ENCODE measurements around the gene PLPP3. TPM values are rescaled to one million over a fixed set of nuclear protein-coding genes. Genes with fewer than 3 reads are reported as not detected.

PLPP3 gene
- total RNA-seq, 1 donor from 2014 or later, result 106 TPM

DNA sequence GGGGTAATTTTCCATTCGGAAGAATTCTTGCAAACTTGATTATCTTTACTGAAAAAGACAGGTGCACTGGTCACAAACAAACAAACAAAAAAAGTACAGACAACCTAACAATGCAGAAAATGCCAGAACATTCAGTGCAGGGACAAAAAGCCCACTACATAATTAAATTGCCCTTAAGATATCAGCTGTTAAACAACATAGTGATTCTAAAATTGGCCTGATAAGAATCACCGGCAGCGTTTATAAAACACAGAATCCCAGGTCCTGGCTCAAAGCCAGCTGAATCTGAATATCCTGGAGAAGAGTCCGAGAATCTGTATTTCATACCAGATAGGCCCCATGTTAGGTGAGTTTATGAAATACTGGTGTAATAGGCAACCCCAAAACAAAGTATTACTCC, 6.1 kb downstream of the PLPP3 start:
- intact Hi-C loops (cut with DNase I), result loop anchor here (10.0 kb wide), 1 partner anchor 59 kb away; no protein-coding TSS in a partner anchor
- peak overlapping the region; percentile 89 for H3K4me3 ChIP-seq
- H3K9me3 ChIP-seq, result no peaks in the 10 kb centered on the region
- H3K27me3 ChIP-seq (ENCODE audit: low read depth), result no peaks in the 10 kb centered on the region
- TF ChIP-seq, protein P1, sequence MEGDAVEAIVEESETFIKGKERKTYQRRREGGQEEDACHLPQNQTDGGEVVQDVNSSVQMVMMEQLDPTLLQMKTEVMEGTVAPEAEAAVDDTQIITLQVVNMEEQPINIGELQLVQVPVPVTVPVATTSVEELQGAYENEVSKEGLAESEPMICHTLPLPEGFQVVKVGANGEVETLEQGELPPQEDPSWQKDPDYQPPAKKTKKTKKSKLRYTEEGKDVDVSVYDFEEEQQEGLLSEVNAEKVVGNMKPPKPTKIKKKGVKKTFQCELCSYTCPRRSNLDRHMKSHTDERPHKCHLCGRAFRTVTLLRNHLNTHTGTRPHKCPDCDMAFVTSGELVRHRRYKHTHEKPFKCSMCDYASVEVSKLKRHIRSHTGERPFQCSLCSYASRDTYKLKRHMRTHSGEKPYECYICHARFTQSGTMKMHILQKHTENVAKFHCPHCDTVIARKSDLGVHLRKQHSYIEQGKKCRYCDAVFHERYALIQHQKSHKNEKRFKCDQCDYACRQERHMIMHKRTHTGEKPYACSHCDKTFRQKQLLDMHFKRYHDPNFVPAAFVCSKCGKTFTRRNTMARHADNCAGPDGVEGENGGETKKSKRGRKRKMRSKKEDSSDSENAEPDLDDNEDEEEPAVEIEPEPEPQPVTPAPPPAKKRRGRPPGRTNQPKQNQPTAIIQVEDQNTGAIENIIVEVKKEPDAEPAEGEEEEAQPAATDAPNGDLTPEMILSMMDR (IDR thresholded peaks at IDR 0.05), result no peak
- no peaks in the 10 kb centered on the region for H3K36me3 ChIP-seq
- no peak overlapping the region for H3K27ac ChIP-seq
- ATAC-seq, result no peak
- no peak for DNase-seq
- peaks cover 64% of the 10 kb centered on the region for H3K4me1 ChIP-seq

DNA sequence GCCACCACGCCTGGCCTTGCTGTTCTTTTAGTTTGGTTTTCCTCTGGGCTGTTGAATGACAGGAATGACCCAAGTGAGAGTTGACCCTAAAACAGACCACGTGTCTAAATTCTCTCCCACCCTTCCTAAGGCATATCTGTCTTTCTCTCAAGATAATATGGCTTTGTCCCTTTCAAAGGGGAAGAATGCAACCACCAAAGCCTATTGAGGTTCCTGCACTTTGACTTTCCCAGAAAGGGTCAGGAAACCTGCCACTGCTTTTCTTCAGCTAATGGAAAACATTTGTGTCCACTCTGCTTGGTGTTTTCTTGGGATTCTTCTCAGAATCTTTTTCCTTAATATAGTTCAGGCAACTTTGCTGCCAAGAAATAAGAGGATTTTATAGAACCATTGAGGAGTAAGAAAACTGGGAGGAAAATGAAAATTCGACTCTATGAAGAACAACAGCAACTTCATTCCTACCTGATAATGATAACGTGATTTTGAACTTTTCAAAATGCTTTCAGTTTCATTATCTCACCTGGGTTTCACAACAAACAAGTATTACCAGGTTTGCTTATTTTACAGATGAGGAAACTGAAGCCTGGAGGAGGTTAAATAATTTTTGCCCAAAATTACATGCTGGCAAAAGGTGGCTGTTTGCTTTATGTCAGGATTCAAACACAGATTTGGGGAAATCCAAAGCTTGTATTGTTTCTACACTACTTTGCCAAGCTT, 6.9 kb downstream of the PLPP3 start:
- TF ChIP-seq, protein P1 (IDR thresholded peaks at IDR 0.05), result no peak
- H3K27me3 ChIP-seq (ENCODE audit: low read depth), result no peaks in the 10 kb centered on the region
- intact Hi-C loops (cut with DNase I), result loop anchor here (10.0 kb wide), 1 partner anchor 58 kb away; no protein-coding TSS in a partner anchor
- H3K36me3 ChIP-seq, result no peaks in the 10 kb centered on the region
- H3K9me3 ChIP-seq, result no peaks in the 10 kb centered on the region
- H3K4me1 ChIP-seq, result peaks cover 61% of the 10 kb centered on the region
- DNase-seq, result no peak
- H3K4me3 ChIP-seq, result peak overlapping the region; percentile 89
- no peak for ATAC-seq
- H3K27ac ChIP-seq, result peak overlapping the region; percentile 4

DNA sequence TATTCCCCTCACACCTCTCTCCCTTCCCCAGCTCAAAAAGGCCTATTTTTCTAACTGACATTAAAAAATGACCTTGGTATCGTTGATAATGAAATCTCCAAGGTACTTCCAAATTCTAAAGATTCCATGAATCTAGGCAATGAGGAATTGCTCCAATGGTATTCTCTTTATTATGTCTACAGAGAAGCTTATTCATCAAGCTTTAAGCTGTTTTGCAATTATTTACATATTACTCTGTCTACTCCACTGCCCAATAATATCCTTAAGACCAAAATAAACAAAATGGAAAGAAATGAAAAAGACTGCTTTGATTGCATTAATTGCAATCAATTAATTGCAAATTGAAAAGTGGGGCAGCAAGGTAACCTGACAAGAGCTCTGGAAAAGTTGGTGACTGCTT, 7.9 kb downstream of the PLPP3 start:
- Histone ChIP-seq H3K36me3 (no peaks in the 10 kb centered on the region), H3K27ac (no peak overlapping the region), H3K9me3 (no peaks in the 10 kb centered on the region), H3K4me1 (peaks cover 55% of the 10 kb centered on the region), H3K4me3 (no peak overlapping the region), H3K27me3 (ENCODE audit: low read depth) (no peaks in the 10 kb centered on the region)
- intact Hi-C loops (cut with DNase I), result loop anchor here (10.0 kb wide), 1 partner anchor 57 kb away; no protein-coding TSS in a partner anchor
- no peak for ATAC-seq
- no peak for DNase-seq
- TF ChIP-seq, protein P1 (IDR thresholded peaks at IDR 0.05), result no peak

DNA sequence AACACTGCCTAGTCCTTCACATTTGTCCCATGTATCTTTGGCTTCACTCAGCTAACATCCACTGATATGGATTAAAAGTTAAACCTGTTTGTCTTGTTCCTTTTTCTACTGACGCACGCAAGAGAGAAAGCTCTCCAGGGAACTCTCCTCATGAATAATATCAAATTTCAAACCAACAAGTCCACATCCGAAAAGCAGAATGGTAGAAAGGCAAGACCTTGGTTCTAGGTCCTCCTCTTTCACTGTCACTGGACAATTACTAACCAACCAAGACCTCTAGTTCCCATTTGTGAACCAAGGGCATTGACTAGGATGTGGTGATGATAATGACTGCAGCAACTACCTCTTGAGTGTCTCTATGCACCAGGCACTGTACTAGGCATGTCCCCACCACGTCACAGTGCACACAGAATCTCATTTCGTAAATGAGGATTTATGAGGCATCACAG, 8.4 kb downstream of the PLPP3 start:
- intact Hi-C loops (cut with DNase I), result loop anchor here (10.0 kb wide), 1 partner anchor 56 kb away; no protein-coding TSS in a partner anchor
- Histone ChIP-seq H3K4me3 (no peak overlapping the region), H3K27ac (no peak overlapping the region), H3K36me3 (no peaks in the 10 kb centered on the region), H3K4me1 (peaks cover 55% of the 10 kb centered on the region), H3K9me3 (no peaks in the 10 kb centered on the region), H3K27me3 (ENCODE audit: low read depth) (no peaks in the 10 kb centered on the region)
- ATAC-seq, result peak; percentile 65 to 73
- TF ChIP-seq, protein P1 (IDR thresholded peaks at IDR 0.05), result no peak
- no peak for DNase-seq

DNA sequence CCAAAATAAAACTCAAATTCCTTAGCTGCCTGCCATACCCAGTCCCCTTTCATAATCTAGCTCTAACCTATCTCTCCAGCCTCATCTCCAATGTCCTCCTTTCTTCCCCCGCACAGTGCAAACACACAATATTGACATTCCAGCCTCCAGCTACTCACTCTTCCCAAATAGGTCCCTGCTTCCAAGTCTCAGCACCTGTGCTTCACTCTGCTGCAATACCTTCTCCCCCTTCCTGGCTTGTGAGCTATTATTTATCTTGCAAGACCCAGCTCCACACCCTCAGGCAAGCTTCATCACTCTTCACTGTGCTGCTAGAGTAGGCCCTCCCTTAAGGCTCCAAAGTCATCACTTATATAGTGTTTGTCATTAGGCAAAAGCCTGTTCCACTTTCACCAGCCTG, 9.7 kb downstream of the PLPP3 start:
- DNase-seq (no peak), ATAC-seq (peak; percentile 61 to 64)
- intact Hi-C loops (cut with DNase I), result loop anchor here (10.0 kb wide), 1 partner anchor 55 kb away; no protein-coding TSS in a partner anchor
- H3K36me3 ChIP-seq, result no peaks in the 10 kb centered on the region
- peaks cover 61% of the 10 kb centered on the region for H3K4me1 ChIP-seq
- no peak overlapping the region for H3K27ac ChIP-seq
- H3K9me3 ChIP-seq, result no peaks in the 10 kb centered on the region
- TF ChIP-seq, protein P1 (IDR thresholded peaks at IDR 0.05), result no peak
- H3K27me3 ChIP-seq (ENCODE audit: low read depth), result no peaks in the 10 kb centered on the region
- H3K4me3 ChIP-seq, result no peak overlapping the region

All from lower lobe of right lung (tissue), 2 donors.